ENCODE measurements around the gene CCDC97. TPM values are rescaled to one million over a fixed set of nuclear protein-coding genes. Genes with fewer than 3 reads are reported as not detected.
A peak's percentile ranks its signal among the peaks of the same experiment; 100 is the strongest.

The CCDC97 gene
- total RNA-seq, 1 donor from 2014 or later, result 6.1 TPM

GRCh38 chr19:41298348-41298964, 11.5 kb upstream of the CCDC97 start:
- no peak for DNase-seq (ENCODE audit: low read depth, low spot score)

- DNase-seq (ENCODE audit: low read depth, low spot score), result no peak
Observed at GRCh38 chr19:41299046-41299754, 10.8 kb upstream of the CCDC97 start.

GRCh38 chr19:41299755-41300089, 10.2 kb upstream of the CCDC97 start:
- no peak for DNase-seq (ENCODE audit: low read depth, low spot score)

- DNase-seq (ENCODE audit: low read depth, low spot score), result no peak
Observed at GRCh38 chr19:41300555-41300954, 9.4 kb upstream of the CCDC97 start.

- no peak for DNase-seq (ENCODE audit: low read depth, low spot score)
Observed at GRCh38 chr19:41302624-41303351, 7.2 kb upstream of the CCDC97 start.

GRCh38 chr19:41303954-41304353, 6.0 kb upstream of the CCDC97 start:
- DNase-seq (ENCODE audit: low read depth, low spot score), result no peak

GRCh38 chr19:41304706-41305483, 5.1 kb upstream of the CCDC97 start:
- DNase-seq (ENCODE audit: low read depth, low spot score), result no peak

- DNase-seq (ENCODE audit: low read depth, low spot score), result no peak
Observed at GRCh38 chr19:41305927-41306793, 3.8 kb upstream of the CCDC97 start.

- DNase-seq (ENCODE audit: low read depth, low spot score), result no peak
Observed at GRCh38 chr19:41307090-41307875, 2.7 kb upstream of the CCDC97 start.

GRCh38 chr19:41307954-41308449, 2.0 kb upstream of the CCDC97 start:
- DNase-seq (ENCODE audit: low read depth, low spot score), result no peak

- DNase-seq (ENCODE audit: low read depth, low spot score), result peak; percentile 65
Observed at GRCh38 chr19:41308450-41309179, 1.4 kb upstream of the CCDC97 start.

- DNase-seq (ENCODE audit: low read depth, low spot score), result no peak
Observed at GRCh38 chr19:41309180-41310032, 566 bp upstream of the CCDC97 start.

GRCh38 chr19:41311072-41311471, 1.1 kb downstream of the CCDC97 start:
- no peak for DNase-seq (ENCODE audit: low read depth, low spot score)

- DNase-seq (ENCODE audit: low read depth, low spot score), result no peak
Observed at GRCh38 chr19:41311613-41312012, 1.6 kb downstream of the CCDC97 start.

- DNase-seq (ENCODE audit: low read depth, low spot score), result no peak
Observed at GRCh38 chr19:41316306-41316920, 6.4 kb downstream of the CCDC97 start.

- no peak for DNase-seq (ENCODE audit: low read depth, low spot score)
Observed at GRCh38 chr19:41318696-41319499, 8.9 kb downstream of the CCDC97 start.

Measured in pulmonary artery endothelial cell (primary cell).